Stimulated activated CD4-positive, alpha-beta T cell treated with anti-CD3 and anti-CD28 coated beads, Interleukin-1b, Interleukin-23, amount 100 ng/mL, for 24 hours (primary cell): ENCODE measurements around the gene ATL2.
"Not testable (repeated sequence)": the region's sequence is repeated elsewhere in the genome, so short reads cannot be mapped to it uniquely, and the experiment has no call there.

Source experiments
- DNase-seq, 4 experiments: peaks; one replicate each; pipeline ENCODE4 v3.0.0-alpha.2; 2020; ENCODE audit warnings: low read depth in 4 of 4, low spot score in 1 of 4

ATL2 gene

GRCh38 chr2:38394041-38394440, 17.0 kb upstream of the ATL2 start:
- no peak for DNase-seq

DNA sequence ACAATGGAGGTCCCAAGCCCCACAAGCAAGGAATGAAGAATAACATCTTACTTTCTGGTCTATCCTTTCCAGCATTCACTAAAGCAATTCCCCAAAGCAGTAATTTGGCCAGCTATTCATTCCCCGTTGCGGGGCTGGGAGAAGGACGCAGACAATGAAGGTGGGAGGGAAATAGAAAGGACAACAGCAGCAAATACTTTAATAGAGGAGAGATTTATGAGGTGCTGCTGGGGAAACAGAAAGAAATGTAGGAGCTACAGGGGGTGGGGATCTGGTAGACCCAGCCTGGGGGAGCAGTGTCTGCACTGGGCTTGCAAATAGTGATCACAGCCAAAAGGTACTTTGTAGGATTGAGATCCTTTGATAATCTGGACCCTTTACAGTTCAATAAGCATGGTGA, 13.9 kb upstream of the ATL2 start:
- DNase-seq: no peak

GRCh38 chr2:38387887-38388286, 10.8 kb upstream of the ATL2 start:
- no peak for DNase-seq

DNA sequence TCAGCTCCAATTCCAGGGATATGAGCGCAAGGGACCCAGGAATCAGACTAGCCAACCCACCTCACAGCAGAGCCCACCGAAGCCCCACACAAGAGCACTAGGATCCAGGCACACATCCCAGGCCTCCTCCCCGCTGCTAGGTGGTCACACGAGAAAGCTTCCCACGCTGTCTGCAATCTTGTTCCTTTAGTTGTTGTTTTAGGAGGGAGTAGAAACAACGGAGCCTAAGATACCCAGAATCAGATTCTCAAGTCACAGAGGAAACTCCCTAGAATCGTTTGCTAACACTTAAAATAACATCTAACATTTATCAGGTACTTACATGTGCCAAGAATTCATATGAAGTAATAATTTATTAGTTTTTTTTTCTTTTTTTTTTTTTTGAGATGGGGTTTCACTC, 9.7 kb upstream of the ATL2 start:
- DNase-seq: no peak

- no peak for DNase-seq
Measured at GRCh38 chr2:38386377-38386776, 9.3 kb upstream of the ATL2 start.

DNA sequence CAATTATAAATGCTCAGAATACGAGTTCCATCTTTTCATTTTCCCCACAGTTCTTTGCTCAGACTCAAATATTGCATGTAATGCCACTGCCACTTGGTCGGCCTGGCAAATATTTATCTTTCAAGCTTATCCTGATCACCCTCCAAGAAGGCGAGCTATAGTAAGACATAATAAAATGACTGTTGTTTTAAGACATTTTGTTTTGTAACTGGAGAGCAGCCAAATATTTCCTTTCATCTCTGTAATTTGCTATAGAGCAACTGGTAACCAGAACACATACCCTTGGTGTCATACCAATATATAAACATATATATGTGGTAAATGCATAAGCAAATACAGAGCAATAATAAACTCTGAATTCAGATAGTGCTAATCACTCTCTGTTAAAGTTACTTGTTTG, 7.3 kb upstream of the ATL2 start:
- no peak for DNase-seq

DNA sequence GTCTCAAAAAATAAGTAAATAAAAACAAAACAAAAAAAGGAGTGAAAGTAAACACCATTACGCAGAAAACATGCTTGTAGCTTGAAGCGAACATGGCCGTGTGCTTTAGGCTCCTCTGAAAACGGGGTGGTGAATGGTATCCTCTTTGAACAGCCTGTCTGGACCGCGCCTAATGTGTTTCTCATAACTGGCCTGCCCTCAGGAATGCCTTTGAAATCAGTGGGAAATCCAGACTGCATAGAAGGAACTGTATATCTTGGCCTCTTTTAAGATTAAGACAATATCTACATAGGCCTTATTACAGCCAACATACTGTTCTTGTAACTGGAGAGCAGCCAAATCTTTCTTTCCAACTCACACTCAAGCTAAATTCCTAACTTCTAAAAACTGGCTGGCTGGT, 6.7 kb upstream of the ATL2 start:
- not testable (repeated sequence) for DNase-seq

DNA sequence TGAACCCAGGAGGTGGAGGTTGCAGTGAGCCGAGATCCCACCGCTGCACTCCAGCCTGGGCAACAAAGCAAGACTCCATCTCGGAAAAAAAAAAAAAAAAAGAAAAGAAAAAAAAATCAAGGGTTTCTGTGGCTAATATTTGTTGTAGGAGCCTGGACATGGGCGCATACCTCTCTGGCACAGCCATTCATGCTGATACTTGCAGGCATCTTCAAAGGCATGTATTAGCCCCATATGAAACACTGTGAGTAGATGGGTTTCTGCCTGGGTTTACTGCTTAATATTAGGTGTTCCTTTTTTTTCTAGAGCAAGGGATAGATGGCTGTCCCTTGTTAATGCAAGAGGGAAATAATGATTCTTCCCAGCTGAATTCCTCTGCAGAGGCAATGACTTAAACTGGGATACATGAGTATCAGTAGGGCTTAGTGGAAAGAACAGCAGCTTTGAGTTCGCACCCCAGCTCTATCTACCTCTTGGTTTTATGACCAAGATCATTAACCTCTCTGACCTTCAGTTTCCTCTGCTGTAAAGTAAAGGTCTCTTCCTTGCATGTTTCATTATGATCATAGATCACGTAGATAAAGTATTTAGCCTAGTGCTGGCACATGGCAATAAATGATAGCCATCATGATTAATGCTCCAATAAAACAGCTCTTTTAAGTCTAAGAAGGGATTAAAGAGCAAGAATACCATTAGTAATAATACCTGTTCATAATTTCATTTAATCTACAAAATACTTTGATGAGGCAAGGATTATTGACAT, 4.5 kb upstream of the ATL2 start:
- no peak for DNase-seq

GRCh38 chr2:38380397-38381130, 3.5 kb upstream of the ATL2 start:
- DNase-seq: no peak

GRCh38 chr2:38376346-38377049, 575 bp downstream of the ATL2 start:
- peak; percentile 16 to 54 (median 28) for DNase-seq

GRCh38 chr2:38375696-38376345, 1.3 kb downstream of the ATL2 start:
- no peak for DNase-seq

GRCh38 chr2:38374984-38375383, 2.1 kb downstream of the ATL2 start:
- DNase-seq: no peak

DNA sequence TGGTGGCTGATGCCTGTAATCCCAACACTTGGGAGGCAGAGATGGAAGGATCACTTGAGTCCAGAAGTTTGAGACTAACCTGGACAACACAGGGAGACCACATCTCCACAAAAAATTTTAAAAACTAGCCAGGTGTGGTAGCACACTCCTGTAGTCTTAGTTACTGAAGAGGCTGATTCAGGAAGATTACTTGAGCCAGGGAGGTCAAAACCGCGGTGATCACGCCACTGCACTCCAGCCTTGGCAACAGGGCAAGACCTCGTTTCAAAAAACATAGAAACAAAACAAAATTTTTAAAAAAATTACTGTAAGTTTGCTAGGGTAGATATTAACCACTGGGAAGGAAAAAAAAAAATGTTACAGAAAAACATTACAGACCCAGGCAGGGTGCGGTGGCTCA, 5.8 kb downstream of the ATL2 start:
- no peak for DNase-seq

GRCh38 chr2:38370664-38371063, 6.4 kb downstream of the ATL2 start:
- no peak for DNase-seq

- no peak for DNase-seq
Measured at GRCh38 chr2:38362232-38362631, 14.8 kb downstream of the ATL2 start.

GRCh38 chr2:38360177-38360576, 16.9 kb downstream of the ATL2 start:
- no peak for DNase-seq

GRCh38 chr2:38353402-38353801, 23.7 kb downstream of the ATL2 start:
- DNase-seq: no peak

DNA sequence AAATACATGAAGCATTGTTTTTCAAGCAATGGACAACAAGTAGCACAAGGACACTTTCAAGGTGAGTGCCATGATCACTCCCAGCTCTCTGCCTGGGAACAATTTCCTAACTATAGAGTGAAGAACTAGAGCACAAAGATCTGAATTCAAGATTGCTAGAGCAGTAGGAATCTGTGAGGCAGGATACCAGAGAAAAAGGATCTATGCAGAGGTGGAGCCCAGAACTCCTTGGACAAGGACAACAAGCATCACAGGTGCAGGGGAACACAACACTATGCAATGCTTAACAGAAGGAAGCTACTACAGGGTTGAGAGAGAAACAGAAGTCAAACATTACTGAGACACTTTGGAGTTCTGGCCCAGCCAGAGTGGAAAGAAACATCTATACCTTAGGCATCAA, 24.7 kb downstream of the ATL2 start:
- no peak for DNase-seq

DNA sequence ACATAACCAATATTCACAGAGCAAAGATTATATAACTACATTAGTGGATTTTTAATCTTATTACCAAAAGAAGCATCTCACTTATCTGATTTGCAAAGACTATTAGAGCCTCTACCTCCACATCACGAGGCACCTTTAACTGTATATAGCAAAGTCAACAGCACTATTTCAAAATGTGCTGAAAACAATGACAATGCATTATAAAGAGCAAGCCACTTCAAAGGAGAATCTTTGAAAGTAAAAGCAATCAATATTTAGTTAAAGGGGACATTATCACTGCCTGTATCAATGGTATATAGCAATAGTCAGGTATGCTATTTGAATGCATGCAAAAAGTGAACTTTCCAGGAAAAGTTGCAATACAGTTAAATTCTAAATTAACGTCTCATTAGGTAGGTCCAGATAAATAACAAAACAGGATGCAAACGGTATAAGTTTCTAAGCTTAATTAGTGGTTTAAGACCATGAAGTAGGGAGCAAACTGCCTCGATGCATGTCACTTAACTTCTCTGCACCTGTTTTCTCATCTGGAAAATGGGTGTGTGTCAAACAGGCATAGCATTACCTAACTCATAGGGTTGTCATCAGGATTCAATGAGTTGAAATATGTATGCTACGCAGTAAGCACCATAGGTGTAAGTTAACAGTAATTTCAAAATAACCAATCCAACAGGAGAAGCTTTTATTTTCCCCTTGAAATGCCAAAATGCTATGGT, 31.6 kb downstream of the ATL2 start:
- no peak for DNase-seq

- DNase-seq: no peak
Measured at GRCh38 chr2:38344813-38345212, 32.3 kb downstream of the ATL2 start.

DNA sequence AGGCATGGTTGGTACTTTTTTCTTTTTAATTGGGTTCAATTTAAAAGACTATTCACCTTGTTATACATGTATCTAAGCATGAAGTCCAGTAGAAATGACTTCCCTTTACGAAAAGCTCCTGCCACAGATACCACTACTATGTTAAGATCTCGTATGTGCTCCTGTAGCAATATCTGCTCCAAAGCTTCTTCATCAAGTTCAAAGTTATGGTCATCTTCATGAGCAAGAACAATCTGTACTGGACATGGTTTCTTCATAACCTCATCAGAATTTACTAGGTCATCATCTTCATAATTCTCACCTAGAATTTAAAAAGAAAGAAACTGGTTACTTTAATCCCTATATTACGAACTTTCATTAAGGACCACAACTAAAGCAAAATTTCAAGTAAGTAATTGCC, 33.9 kb downstream of the ATL2 start:
- DNase-seq: no peak
